WTC11 (cell line): ENCODE results near the gene DNTT. TPM values are rescaled to one million over a fixed set of nuclear protein-coding genes. Genes with fewer than 3 reads are reported as not detected.

Source experiments
- ATAC-seq: fragments of 200-7000 bp; cut with Tn5 transposase; 2 replicates; pipeline ENCODE4 v1.10.0; 2021; ENCODE audit warnings: mild to moderate bottlenecking, moderate library complexity
- CTCF ChIA-PET: fragments of 300-600 bp; sonication (Branson Sonifier 250); formaldehyde crosslinking; loops from one replicate; lab custom pipeline; 2021; ENCODE audit warnings: antibody characterized with exemption; lab: Charles Lee
- POLR2A ChIA-PET: fragments of 350-600 bp; sonication (Branson Sonifier 250); formaldehyde crosslinking; loops from one replicate; lab custom pipeline; 2021; ENCODE audit warnings: antibody characterized with exemption; lab: Charles Lee
- DNase-seq: peaks from one replicate; pipeline ENCODE4 v3.0.0; 2021; ENCODE audit warnings: low spot score
- H3K27ac Mint-ChIP-seq: 2 replicates; pipeline ENCODE4 v1.8.0; 2021; ENCODE audit warnings: mixed read lengths
- H3K27me3 Mint-ChIP-seq: 2 replicates; pipeline ENCODE4 v1.8.0; 2021; ENCODE audit warnings: low read depth, mild to moderate bottlenecking, moderate library complexity, mixed read lengths
- H3K36me3 Mint-ChIP-seq: 2 replicates; pipeline ENCODE4 v1.8.0; 2021; ENCODE audit warnings: mixed read lengths
- H3K4me1 Mint-ChIP-seq: 2 replicates; pipeline ENCODE4 v1.8.0; 2022; ENCODE audit warnings: mixed read lengths
- H3K4me3 Mint-ChIP-seq: 2 replicates; pipeline ENCODE4 v1.8.0; 2021; ENCODE audit warnings: mild to moderate bottlenecking, moderate library complexity, mixed read lengths
- H3K9me3 Mint-ChIP-seq: 2 replicates; pipeline ENCODE4 v1.8.0; 2021; ENCODE audit warnings: mixed read lengths
- ELF4 ChIP-seq: sonication (generic); formaldehyde crosslinking; IDR thresholded peaks from 2 replicates; pipeline ENCODE4 v1.8.1; 2022; ENCODE audit warnings: low read depth, mild to moderate bottlenecking, moderate library complexity, missing genetic modification reagents
- EMX1 ChIP-seq: fragments of 250-450 bp; sonication (Bioruptor Pico); IDR thresholded peaks from 2 replicates; pipeline ENCODE4 v1.8.0; 2021; ENCODE audit warnings: mild to moderate bottlenecking
- GRHL2 ChIP-seq: fragments of 250-450 bp; sonication (Bioruptor Pico); IDR thresholded peaks from 2 replicates; pipeline ENCODE4 v1.8.0; 2022; ENCODE audit warnings: mild to moderate bottlenecking, moderate library complexity; ENCODE audit not compliant: insufficient replicate concordance, severe bottlenecking
- HMGA2 ChIP-seq: fragments of 250-450 bp; sonication (Bioruptor Pico); IDR thresholded peaks from 2 replicates; pipeline ENCODE4 v1.4.0; 2021; ENCODE audit warnings: mild to moderate bottlenecking, moderate library complexity
- NFATC4 ChIP-seq: fragments of 250-450 bp; sonication (Bioruptor Pico); IDR thresholded peaks from 2 replicates; pipeline ENCODE4 v1.9.0; 2021; ENCODE audit warnings: mild to moderate bottlenecking
- NFE2L1 ChIP-seq: sonication (generic); formaldehyde crosslinking; IDR thresholded peaks from 2 replicates; pipeline ENCODE4 v1.8.1; 2023; ENCODE audit warnings: missing genetic modification reagents
- NFYB ChIP-seq: sonication (generic); formaldehyde crosslinking; conservative IDR thresholded peaks from 2 replicates; pipeline ENCODE4 v1.8.0; 2022; ENCODE audit warnings: low read depth, missing genetic modification reagents
- NR3C1 ChIP-seq: sonication (generic); formaldehyde crosslinking; conservative IDR thresholded peaks from 2 replicates; pipeline ENCODE4 v1.8.1; 2023; ENCODE audit warnings: low read depth, mild to moderate bottlenecking, missing genetic modification reagents
- PRRX2 ChIP-seq: fragments of 250-450 bp; sonication (Bioruptor Pico); IDR thresholded peaks from 2 replicates; pipeline ENCODE4 v1.8.0; 2021; ENCODE audit warnings: mild to moderate bottlenecking
- SOX15 ChIP-seq: fragments of 250-450 bp; sonication (Bioruptor Pico); IDR thresholded peaks from 2 replicates; pipeline ENCODE4 v1.9.0; 2021; ENCODE audit warnings: mild to moderate bottlenecking
- TEAD1 ChIP-seq: sonication (generic); formaldehyde crosslinking; IDR thresholded peaks from 2 replicates; pipeline ENCODE4 v1.8.0; 2022; ENCODE audit warnings: mild to moderate bottlenecking, missing genetic modification reagents
- ZNF138 ChIP-seq: sonication (generic); formaldehyde crosslinking; conservative IDR thresholded peaks from 2 replicates; pipeline ENCODE4 v1.8.1; 2022; ENCODE audit warnings: mild to moderate bottlenecking, moderate library complexity, missing genetic modification reagents
- ZNF317 ChIP-seq: sonication (generic); formaldehyde crosslinking; IDR thresholded peaks from 2 replicates; pipeline ENCODE4 v1.8.1; 2023; ENCODE audit warnings: low read depth, mild to moderate bottlenecking, moderate library complexity, missing genetic modification reagents, borderline replicate concordance
- total RNA-seq: library from RNA; stranded (reverse); gene quantifications from 3 replicates; pipeline ENCODE4 v1.2.3, GENCODE V29; 2021
- TF ChIP-seq, protein P1 (sequence below): sonication (generic); formaldehyde crosslinking; IDR thresholded peaks from 2 replicates; pipeline ENCODE4 v1.8.0; 2022; ENCODE audit warnings: mild to moderate bottlenecking, missing genetic modification reagents
- TF ChIP-seq, protein P2 (sequence below): sonication (generic); formaldehyde crosslinking; IDR thresholded peaks from 2 replicates; pipeline ENCODE4 v1.8.0; 2022; ENCODE audit warnings: mild to moderate bottlenecking, missing genetic modification reagents
- TF ChIP-seq, protein P3 (sequence below): sonication (generic); formaldehyde crosslinking; IDR thresholded peaks from 2 replicates; pipeline ENCODE4 v1.8.1; 2023; ENCODE audit warnings: mild to moderate bottlenecking, missing genetic modification reagents, borderline replicate concordance
- TF ChIP-seq, protein P4 (sequence below): sonication (generic); formaldehyde crosslinking; conservative IDR thresholded peaks from 2 replicates; pipeline ENCODE4 v1.8.1; 2023; ENCODE audit warnings: mild to moderate bottlenecking, low read depth, missing genetic modification reagents, moderate library complexity
- TF ChIP-seq, protein P5 (sequence below): sonication (generic); formaldehyde crosslinking; IDR thresholded peaks from 2 replicates; pipeline ENCODE4 v1.8.0; 2022; ENCODE audit warnings: missing genetic modification reagents
- TF ChIP-seq, protein P6 (sequence below): sonication (generic); formaldehyde crosslinking; conservative IDR thresholded peaks from 2 replicates; pipeline ENCODE4 v1.8.1; 2022; ENCODE audit warnings: mild to moderate bottlenecking, missing genetic modification reagents

The DNTT gene
- total RNA-seq, 1 experiment from 2014 or later = not detected

DNA sequence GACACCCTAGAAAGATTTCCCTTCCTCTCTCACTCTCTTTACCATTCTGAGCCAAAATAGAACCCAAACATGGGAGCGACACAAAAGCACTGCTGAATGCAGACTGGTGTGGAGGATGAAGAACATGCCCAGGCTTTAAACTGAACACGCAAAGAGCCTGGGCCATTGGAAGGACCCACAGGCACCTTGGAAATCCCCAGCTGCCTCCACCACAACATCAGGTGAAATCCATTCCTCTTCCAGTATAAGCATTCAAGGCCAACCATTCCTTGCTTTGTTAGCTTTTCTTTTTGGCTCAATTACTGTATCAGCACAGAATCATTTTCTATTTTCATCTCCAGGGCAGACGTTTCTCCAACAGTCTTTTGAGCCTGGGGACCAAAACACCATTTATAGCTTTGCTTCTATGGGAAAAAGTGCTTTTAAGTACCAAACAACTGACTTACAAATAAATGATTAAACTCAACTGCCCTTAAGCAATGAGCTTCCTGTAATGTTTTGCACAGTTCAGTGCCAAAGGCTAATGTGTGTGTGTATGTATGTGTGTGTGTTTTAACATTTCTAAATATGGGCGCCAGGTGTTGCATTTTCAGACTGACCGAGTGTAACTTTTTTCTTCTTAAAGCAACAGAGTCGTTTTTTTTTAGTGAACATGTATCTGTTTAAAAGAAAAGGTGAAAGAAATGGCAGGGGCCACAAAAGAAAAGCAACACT is 16.7 kb upstream of the DNTT start (continued):
- TF ChIP-seq, protein P1, sequence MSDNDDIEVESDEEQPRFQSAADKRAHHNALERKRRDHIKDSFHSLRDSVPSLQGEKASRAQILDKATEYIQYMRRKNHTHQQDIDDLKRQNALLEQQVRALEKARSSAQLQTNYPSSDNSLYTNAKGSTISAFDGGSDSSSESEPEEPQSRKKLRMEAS (CRISPR knock-in tag) = no peak
- TF ChIP-seq, protein P2, sequence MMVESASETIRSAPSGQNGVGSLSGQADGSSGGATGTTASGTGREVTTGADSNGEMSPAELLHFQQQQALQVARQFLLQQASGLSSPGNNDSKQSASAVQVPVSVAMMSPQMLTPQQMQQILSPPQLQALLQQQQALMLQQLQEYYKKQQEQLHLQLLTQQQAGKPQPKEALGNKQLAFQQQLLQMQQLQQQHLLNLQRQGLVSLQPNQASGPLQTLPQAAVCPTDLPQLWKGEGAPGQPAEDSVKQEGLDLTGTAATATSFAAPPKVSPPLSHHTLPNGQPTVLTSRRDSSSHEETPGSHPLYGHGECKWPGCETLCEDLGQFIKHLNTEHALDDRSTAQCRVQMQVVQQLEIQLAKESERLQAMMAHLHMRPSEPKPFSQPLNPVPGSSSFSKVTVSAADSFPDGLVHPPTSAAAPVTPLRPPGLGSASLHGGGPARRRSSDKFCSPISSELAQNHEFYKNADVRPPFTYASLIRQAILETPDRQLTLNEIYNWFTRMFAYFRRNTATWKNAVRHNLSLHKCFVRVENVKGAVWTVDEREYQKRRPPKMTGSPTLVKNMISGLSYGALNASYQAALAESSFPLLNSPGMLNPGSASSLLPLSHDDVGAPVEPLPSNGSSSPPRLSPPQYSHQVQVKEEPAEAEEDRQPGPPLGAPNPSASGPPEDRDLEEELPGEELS = no peak
- TF ChIP-seq EMX1 (CRISPR knock-in tag) (no peak), SOX15 (CRISPR knock-in tag) (no peak), HMGA2 (no peak), GRHL2 (CRISPR knock-in tag) (no peak), NFE2L1 (no peak)
- TF ChIP-seq, protein P3, sequence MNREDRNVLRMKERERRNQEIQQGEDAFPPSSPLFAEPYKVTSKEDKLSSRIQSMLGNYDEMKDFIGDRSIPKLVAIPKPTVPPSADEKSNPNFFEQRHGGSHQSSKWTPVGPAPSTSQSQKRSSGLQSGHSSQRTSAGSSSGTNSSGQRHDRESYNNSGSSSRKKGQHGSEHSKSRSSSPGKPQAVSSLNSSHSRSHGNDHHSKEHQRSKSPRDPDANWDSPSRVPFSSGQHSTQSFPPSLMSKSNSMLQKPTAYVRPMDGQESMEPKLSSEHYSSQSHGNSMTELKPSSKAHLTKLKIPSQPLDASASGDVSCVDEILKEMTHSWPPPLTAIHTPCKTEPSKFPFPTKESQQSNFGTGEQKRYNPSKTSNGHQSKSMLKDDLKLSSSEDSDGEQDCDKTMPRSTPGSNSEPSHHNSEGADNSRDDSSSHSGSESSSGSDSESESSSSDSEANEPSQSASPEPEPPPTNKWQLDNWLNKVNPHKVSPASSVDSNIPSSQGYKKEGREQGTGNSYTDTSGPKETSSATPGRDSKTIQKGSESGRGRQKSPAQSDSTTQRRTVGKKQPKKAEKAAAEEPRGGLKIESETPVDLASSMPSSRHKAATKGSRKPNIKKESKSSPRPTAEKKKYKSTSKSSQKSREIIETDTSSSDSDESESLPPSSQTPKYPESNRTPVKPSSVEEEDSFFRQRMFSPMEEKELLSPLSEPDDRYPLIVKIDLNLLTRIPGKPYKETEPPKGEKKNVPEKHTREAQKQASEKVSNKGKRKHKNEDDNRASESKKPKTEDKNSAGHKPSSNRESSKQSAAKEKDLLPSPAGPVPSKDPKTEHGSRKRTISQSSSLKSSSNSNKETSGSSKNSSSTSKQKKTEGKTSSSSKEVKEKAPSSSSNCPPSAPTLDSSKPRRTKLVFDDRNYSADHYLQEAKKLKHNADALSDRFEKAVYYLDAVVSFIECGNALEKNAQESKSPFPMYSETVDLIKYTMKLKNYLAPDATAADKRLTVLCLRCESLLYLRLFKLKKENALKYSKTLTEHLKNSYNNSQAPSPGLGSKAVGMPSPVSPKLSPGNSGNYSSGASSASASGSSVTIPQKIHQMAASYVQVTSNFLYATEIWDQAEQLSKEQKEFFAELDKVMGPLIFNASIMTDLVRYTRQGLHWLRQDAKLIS (CRISPR knock-in tag) = no peak

DNA sequence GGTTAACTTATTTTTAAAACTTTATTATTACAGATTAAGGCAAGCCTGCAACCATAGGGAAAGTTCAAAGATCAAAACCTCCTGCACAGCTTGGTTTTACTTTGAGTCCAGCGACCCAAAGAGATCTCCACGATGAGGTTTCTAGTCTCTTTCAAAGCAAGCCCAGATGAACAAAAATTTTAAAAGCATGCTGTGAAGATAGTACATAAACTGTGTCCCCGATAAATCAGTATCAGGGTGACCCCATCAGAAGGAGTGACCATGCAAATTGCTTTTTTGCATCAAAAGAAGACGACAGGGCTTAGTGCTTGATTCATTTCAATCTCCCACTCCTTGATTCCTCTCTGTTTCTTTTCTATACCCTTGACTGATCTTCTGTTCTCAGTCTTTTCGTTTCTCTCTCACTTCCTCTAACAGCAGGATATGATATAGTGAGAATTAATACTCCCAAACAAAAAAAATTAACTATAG is 16.0 kb upstream of the DNTT start:
- DNase-seq (no peak), ATAC-seq (no peak)
- H3K27ac Mint-ChIP-seq = no peak overlapping the region
- H3K4me1 Mint-ChIP-seq = peaks cover 22% of the 10 kb centered on the region
- H3K9me3 Mint-ChIP-seq = no peaks in the 10 kb centered on the region
- POLR2A ChIA-PET = no interaction called here
- CTCF ChIA-PET = interaction anchor here (1.1 to 2.0 kb wide), 4 partner anchors 29 to 595 kb away, joined by 3 to 15 read pairs (median 4); partner anchors contain the start of gene TCTN3
- no peak overlapping the region for H3K4me3 Mint-ChIP-seq
- no peaks in the 10 kb centered on the region for H3K36me3 Mint-ChIP-seq
- no peaks in the 10 kb centered on the region for H3K27me3 Mint-ChIP-seq
- TF ChIP-seq ZNF317 (no peak), PRRX2 (CRISPR knock-in tag) (no peak), NFE2L1 (no peak), ZNF138 (CRISPR knock-in tag) (no peak), NFATC4 (CRISPR knock-in tag) (no peak), NFYB (CRISPR knock-in tag) (no peak), ELF4 (CRISPR knock-in tag) (no peak), NR3C1 (CRISPR knock-in tag) (no peak), TEAD1 (no peak)
- TF ChIP-seq, protein P4, sequence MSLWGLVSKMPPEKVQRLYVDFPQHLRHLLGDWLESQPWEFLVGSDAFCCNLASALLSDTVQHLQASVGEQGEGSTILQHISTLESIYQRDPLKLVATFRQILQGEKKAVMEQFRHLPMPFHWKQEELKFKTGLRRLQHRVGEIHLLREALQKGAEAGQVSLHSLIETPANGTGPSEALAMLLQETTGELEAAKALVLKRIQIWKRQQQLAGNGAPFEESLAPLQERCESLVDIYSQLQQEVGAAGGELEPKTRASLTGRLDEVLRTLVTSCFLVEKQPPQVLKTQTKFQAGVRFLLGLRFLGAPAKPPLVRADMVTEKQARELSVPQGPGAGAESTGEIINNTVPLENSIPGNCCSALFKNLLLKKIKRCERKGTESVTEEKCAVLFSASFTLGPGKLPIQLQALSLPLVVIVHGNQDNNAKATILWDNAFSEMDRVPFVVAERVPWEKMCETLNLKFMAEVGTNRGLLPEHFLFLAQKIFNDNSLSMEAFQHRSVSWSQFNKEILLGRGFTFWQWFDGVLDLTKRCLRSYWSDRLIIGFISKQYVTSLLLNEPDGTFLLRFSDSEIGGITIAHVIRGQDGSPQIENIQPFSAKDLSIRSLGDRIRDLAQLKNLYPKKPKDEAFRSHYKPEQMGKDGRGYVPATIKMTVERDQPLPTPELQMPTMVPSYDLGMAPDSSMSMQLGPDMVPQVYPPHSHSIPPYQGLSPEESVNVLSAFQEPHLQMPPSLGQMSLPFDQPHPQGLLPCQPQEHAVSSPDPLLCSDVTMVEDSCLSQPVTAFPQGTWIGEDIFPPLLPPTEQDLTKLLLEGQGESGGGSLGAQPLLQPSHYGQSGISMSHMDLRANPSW = no peak
- TF ChIP-seq, protein P3 (CRISPR knock-in tag) = no peak
- TF ChIP-seq, protein P5, sequence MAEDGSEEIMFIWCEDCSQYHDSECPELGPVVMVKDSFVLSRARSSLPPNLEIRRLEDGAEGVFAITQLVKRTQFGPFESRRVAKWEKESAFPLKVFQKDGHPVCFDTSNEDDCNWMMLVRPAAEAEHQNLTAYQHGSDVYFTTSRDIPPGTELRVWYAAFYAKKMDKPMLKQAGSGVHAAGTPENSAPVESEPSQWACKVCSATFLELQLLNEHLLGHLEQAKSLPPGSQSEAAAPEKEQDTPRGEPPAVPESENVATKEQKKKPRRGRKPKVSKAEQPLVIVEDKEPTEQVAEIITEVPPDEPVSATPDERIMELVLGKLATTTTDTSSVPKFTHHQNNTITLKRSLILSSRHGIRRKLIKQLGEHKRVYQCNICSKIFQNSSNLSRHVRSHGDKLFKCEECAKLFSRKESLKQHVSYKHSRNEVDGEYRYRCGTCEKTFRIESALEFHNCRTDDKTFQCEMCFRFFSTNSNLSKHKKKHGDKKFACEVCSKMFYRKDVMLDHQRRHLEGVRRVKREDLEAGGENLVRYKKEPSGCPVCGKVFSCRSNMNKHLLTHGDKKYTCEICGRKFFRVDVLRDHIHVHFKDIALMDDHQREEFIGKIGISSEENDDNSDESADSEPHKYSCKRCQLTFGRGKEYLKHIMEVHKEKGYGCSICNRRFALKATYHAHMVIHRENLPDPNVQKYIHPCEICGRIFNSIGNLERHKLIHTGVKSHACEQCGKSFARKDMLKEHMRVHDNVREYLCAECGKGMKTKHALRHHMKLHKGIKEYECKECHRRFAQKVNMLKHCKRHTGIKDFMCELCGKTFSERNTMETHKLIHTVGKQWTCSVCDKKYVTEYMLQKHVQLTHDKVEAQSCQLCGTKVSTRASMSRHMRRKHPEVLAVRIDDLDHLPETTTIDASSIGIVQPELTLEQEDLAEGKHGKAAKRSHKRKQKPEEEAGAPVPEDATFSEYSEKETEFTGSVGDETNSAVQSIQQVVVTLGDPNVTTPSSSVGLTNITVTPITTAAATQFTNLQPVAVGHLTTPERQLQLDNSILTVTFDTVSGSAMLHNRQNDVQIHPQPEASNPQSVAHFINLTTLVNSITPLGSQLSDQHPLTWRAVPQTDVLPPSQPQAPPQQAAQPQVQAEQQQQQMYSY = no peak
- TF ChIP-seq, protein P6, sequence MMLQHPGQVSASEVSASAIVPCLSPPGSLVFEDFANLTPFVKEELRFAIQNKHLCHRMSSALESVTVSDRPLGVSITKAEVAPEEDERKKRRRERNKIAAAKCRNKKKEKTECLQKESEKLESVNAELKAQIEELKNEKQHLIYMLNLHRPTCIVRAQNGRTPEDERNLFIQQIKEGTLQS = no peak
